MCF 10A (cell line): ENCODE data around the gene MUC2. TPM values are rescaled to one million over a fixed set of nuclear protein-coding genes. Genes with fewer than 3 reads are reported as not detected.

Source experiments
- BruUV-seq: library from RNA; stranded (reverse); fragments of 400-500 nt; replicated peaks from 2 replicates; lab custom pipeline; 2021; lab: Mats Ljungman, UMichigan
- CTCF ChIA-PET: fragments of 300-600 bp; sonication (Branson Sonifier 250); formaldehyde crosslinking; extraction: SDS; loops from one replicate; lab custom pipeline; 2021; ENCODE audit warnings: antibody characterized with exemption, inconsistent platforms; lab: Yijun Ruan, JAX
- POLR2A ChIA-PET: fragments of 300-600, 350-650 bp; sonication (Branson Sonifier 250); formaldehyde crosslinking; extraction: SDS; loops from one replicate; lab custom pipeline; 2020; ENCODE audit warnings: antibody characterized with exemption, inconsistent platforms; lab: Yijun Ruan, JAX
- DNase-seq: peaks from one replicate; pipeline ENCODE4 v3.0.0-alpha.2; 2018; ENCODE audit not compliant: unreplicated experiment
- H3K27ac Mint-ChIP-seq: one replicate; pipeline ENCODE4 v1.8.0; 2022; ENCODE audit warnings: mild to moderate bottlenecking, low read depth, mixed read lengths; ENCODE audit not compliant: unreplicated experiment
- H3K27me3 Mint-ChIP-seq: one replicate; pipeline ENCODE4 v1.8.0; 2022; ENCODE audit warnings: mixed read lengths; ENCODE audit not compliant: insufficient read depth, unreplicated experiment
- H3K36me3 Mint-ChIP-seq: one replicate; pipeline ENCODE4 v1.8.0; 2022; ENCODE audit warnings: mild to moderate bottlenecking, moderate library complexity, mixed read lengths; ENCODE audit not compliant: insufficient read depth, unreplicated experiment
- H3K4me1 Mint-ChIP-seq: one replicate; pipeline ENCODE4 v1.8.0; 2022; ENCODE audit warnings: mixed read lengths; ENCODE audit not compliant: insufficient read depth, unreplicated experiment
- H3K4me3 Mint-ChIP-seq: one replicate; pipeline ENCODE4 v1.8.0; 2022; ENCODE audit warnings: mild to moderate bottlenecking, moderate library complexity, mixed read lengths; ENCODE audit not compliant: unreplicated experiment
- H3K9me3 Mint-ChIP-seq: one replicate; pipeline ENCODE4 v1.8.0; 2022; ENCODE audit warnings: mixed read lengths; ENCODE audit not compliant: unreplicated experiment
- intact Hi-C: fragments of 100-400 bp; cut with micrococcal nuclease; formaldehyde crosslinking; loops from 2 replicates; pipeline ENCODE4 v1.14.1; 2022
- total RNA-seq: library from RNA; stranded (reverse); gene quantifications from 2 replicates; pipeline ENCODE4 v1.2.3, GENCODE V29; 2022
- TF ChIP-seq, protein P1 (sequence below): fragments of 200-600 bp; IDR thresholded peaks from one replicate; pipeline ENCODE4 v1.8.0; 2022; ENCODE audit warnings: antibody characterized with exemption, mild to moderate bottlenecking; ENCODE audit not compliant: unreplicated experiment

Gene MUC2
- total RNA-seq, 1 experiment from 2014 or later, result 0.02 TPM

DNA sequence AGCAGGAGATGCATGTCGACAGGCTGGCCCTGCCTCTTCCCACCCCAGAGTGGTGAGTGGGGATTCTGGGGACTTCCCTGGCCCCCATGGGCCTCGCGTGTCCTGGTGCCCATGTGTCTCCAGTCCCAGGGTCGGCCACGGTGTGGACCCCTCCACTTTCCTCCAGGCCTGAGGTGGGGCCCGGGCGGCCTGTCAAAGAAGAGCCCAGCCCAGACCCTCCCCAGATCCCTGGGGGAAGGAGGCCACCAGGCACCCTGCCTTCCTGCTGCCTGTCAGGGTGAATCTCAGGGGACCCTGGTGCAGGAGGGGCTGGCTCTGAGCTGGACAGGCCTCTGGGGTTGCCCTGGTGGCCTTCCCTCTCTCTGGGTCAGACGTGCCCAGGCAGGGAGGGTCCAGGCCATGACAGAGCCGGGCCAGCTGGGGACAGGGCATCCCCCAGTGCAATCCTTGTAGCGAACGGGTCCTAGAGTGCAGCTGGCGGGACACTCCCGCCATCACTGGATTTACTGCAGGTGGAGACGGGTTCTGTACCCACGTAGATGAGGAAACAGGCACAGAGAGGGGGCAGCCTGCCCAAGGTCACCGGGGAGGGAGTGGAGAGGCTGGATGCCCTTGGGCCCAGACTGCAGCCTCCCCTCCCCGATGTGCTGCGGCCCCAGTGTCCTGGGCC, 24.6 kb upstream of the MUC2 start:
- Mint-ChIP-seq H3K36me3 (no peaks in the 10 kb centered on the region), H3K27ac (no peak overlapping the region), H3K9me3 (peaks cover 4% of the 10 kb centered on the region), H3K4me3 (no peak overlapping the region), H3K27me3 (peaks cover 14% of the 10 kb centered on the region), H3K4me1 (peaks cover 11% of the 10 kb centered on the region)
- TF ChIP-seq, protein P1, sequence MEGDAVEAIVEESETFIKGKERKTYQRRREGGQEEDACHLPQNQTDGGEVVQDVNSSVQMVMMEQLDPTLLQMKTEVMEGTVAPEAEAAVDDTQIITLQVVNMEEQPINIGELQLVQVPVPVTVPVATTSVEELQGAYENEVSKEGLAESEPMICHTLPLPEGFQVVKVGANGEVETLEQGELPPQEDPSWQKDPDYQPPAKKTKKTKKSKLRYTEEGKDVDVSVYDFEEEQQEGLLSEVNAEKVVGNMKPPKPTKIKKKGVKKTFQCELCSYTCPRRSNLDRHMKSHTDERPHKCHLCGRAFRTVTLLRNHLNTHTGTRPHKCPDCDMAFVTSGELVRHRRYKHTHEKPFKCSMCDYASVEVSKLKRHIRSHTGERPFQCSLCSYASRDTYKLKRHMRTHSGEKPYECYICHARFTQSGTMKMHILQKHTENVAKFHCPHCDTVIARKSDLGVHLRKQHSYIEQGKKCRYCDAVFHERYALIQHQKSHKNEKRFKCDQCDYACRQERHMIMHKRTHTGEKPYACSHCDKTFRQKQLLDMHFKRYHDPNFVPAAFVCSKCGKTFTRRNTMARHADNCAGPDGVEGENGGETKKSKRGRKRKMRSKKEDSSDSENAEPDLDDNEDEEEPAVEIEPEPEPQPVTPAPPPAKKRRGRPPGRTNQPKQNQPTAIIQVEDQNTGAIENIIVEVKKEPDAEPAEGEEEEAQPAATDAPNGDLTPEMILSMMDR, result no peak
- ChIA-PET POLR2A (interaction anchor here (0.6 kb wide), 1 partner anchor 182 kb away, joined by 4 read pairs; no protein-coding TSS in a partner anchor), CTCF (interaction anchor here (0.6 to 1.9 kb wide), 13 partner anchors 11 to 1910 kb away, joined by 3 to 22 read pairs (median 3); partner anchors contain the start of genes AP2A2 and CHID1)
- no peak for DNase-seq
- BruUV-seq, result no TSS peak
- intact Hi-C loops, result loop anchor here (2.0 kb wide), 1 partner anchor 205 kb away; no protein-coding TSS in a partner anchor

DNA sequence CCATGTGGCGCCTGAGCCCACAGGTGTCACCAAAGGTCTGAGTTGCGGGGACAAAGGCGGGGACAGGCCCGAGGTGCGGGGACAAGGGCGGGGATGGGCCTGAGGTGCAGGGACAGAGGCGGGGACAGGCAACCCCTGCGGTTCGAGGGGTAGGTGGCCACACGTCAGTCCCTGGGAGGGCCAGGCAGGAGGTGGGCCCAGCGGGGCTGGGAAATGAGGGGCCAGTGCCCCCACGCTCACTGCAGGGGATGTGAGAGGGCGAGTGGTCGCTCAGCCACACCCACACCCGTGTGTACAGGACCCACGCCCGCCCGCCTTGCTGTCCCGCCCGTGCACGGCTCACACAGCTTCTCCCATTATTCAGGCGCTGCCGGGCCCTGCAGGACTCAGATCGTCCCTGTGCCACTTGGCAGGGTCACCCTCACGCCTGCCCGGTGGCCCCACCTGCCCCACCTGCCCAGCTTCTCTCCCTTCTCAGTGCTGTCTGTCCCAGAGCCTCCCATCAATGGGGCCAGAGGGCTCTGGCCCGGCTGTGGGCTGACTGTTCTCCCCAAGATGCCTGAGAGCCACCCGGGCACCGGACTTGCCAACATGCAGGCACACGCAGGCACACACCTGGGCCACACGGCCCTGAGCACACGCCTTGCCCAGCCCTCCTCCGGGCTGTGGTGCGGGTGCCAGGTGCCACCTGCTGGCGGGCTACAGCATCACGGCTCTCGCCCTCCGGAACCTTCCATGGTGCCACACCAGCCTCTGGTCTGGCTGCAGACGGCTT, 23.9 kb upstream of the MUC2 start:
- Mint-ChIP-seq H3K36me3 (no peaks in the 10 kb centered on the region), H3K27me3 (peaks cover 14% of the 10 kb centered on the region), H3K9me3 (no peaks in the 10 kb centered on the region), H3K27ac (no peak overlapping the region), H3K4me1 (peaks cover 11% of the 10 kb centered on the region), H3K4me3 (no peak overlapping the region)
- POLR2A ChIA-PET, result interaction anchor here (0.6 kb wide), 1 partner anchor 183 kb away, joined by 4 read pairs; no protein-coding TSS in a partner anchor
- BruUV-seq, result no TSS peak
- TF ChIP-seq, protein P1, result peak; percentile 97
- intact Hi-C loops, result loop anchor here (1.0 to 2.0 kb wide), 2 partner anchors 124 to 206 kb away; no protein-coding TSS in a partner anchor
- DNase-seq, result peak; percentile 85
- CTCF ChIA-PET, result interaction anchor here (0.6 to 1.9 kb wide), 26 partner anchors 9 to 1909 kb away, joined by 3 to 22 read pairs (median 3); partner anchors contain the start of genes AP2A2 and CHID1

DNA sequence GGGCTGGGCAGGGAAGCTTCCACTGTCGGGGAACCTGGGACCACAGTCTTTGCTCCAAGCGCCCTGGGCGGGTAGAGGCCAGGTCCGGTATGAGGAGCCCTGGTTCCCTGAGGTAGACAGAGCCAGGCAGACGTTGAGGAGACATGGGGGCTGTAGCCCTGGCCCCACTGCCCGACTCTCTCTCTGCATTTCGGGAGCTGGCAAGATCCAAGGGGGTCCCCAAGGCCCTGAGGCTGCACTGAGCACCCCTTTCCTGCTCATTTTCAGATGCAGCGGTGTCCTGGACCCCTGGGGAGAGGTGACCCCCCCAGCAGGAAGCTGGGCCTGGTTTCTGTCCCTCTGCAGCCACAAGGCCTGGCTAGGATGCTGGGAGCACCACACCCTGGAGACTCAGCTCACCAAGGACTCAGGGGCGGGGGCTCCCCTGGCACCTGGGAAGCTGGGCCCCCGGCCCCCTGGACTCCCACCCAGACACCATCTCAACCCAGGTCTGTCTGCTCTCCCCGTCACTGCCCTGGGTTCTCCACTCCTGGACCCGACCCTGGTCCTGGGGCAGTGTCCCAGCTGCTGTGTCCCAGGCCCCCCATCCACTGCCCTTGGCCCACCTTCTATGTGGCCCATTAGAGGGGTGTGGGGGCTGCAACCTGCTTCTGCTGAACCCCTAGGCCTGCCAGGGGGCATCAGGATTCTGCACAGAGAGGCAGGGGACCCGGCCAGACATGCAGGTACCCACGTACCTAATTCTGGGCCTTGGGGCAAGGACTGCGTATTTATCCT, 23.1 kb upstream of the MUC2 start:
- CTCF ChIA-PET, result interaction anchor here (0.5 to 1.9 kb wide), 22 partner anchors 10 to 464 kb away, joined by 3 to 22 read pairs (median 3); partner anchors contain the start of genes AP2A2 and CHID1
- Mint-ChIP-seq H3K4me1 (peaks cover 11% of the 10 kb centered on the region), H3K4me3 (no peak overlapping the region), H3K27me3 (peaks cover 12% of the 10 kb centered on the region), H3K27ac (no peak overlapping the region), H3K36me3 (no peaks in the 10 kb centered on the region), H3K9me3 (no peaks in the 10 kb centered on the region)
- no peak for DNase-seq
- intact Hi-C loops, result loop anchor here (1.0 to 2.0 kb wide), 2 partner anchors 125 to 207 kb away; no protein-coding TSS in a partner anchor
- TF ChIP-seq, protein P1, result no peak
- POLR2A ChIA-PET, result no interaction called here
- BruUV-seq, result no TSS peak
